Thyroid gland (tissue), 4 donors: ENCODE data around the gene LRRC4C.

Source experiments
- CTCF ChIP-seq, 6 experiments: fragments of 200-600 bp in 3 of 6; fragments of 450-650 bp in 3 of 6; sonication (generic) in 3 of 6; IDR thresholded peaks; one replicate each; pipeline ENCODE4 v1.5.1; 2016 to 2019; ENCODE audit warnings: antibody characterized with exemption in 6 of 6, mild to moderate bottlenecking in 2 of 6, inconsistent platforms in 1 of 6, moderate library complexity in 1 of 6
- POLR2A ChIP-seq, 2 donors: fragments of 450-650 bp; IDR thresholded peaks; one replicate each; pipeline ENCODE4 v1.6.1; 2017; ENCODE audit warnings: antibody characterized with exemption in 2 of 2, mild to moderate bottlenecking in 2 of 2, moderate library complexity in 1 of 2

- TF ChIP-seq CTCF (IDR thresholded peaks at IDR 0.05) (no peak), POLR2A (IDR thresholded peaks at IDR 0.05) (no peak)
These were observed 268.9 kb downstream of the LRRC4C start for GRCh38 chr11:41190437-41191082.
